Putamen (tissue), 1 donor: Measurements from ENCODE around the gene CATSPERD.
"Not testable (repeated sequence)": the region's sequence is repeated elsewhere in the genome, so short reads cannot be mapped to it uniquely, and the experiment has no call there.

Experiments
- DNase-seq: peaks from one replicate; pipeline ENCODE4 v3.0.0-alpha.2; 2016; ENCODE audit warnings: low spot score

Gene CATSPERD

GRCh38 chr19:5686647-5687359, 33.6 kb upstream of the CATSPERD start:
- DNase-seq = peak; percentile 81

GRCh38 chr19:5687360-5688198, 32.9 kb upstream of the CATSPERD start:
- no peak for DNase-seq

GRCh38 chr19:5688262-5688881, 32.1 kb upstream of the CATSPERD start:
- DNase-seq = not testable (repeated sequence)

DNA sequence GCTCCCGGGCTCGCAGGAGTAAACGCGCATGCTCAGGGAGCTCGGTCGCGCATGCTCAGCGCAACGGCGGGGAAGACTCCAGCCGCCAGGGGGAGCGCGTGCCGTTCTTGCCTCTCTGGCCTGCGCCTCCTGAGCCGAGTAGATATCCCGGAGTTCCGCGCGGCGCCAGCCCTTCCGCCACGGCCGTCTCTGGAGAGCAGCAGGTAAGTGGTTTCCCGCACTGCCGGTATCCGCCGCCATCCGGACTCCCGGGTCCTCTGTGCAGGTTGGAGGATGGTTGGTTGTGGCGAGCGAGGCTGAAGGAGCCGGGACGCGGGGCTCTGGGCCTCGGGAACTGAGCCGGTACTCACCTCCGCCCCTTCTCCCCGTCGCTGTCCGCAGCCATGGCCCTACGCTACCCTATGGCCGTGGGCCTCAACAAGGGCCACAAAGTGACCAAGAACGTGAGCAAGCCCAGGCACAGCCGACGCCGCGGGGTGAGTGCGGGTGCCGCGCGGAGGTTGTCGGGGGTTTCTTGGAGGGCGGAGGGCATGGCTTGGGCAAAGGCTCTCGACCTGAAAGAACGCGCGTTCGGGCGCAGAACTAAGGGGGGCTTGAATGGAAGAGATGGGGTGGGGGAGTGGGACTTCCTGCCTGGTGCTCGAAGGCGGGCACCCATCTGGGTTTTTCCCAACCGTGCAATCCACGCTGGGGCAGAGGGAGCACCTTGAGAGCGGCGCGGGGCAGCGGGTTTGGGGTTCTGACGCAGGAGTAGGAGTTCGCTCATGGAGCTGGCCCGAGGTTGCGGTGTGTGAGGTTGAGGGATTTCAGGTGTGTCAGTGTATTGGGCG, 30.1 kb upstream of the CATSPERD start, which contains the start of gene RPL36:
Gene RPL36 (plus strand): TSS at position 171 of the 830 bp plus-strand sequence. CDS start 213 bp downstream, at position 384.
- DNase-seq = peak; percentile 95

GRCh38 chr19:5690955-5691821, 29.2 kb upstream of the CATSPERD start:
- no peak for DNase-seq

DNA sequence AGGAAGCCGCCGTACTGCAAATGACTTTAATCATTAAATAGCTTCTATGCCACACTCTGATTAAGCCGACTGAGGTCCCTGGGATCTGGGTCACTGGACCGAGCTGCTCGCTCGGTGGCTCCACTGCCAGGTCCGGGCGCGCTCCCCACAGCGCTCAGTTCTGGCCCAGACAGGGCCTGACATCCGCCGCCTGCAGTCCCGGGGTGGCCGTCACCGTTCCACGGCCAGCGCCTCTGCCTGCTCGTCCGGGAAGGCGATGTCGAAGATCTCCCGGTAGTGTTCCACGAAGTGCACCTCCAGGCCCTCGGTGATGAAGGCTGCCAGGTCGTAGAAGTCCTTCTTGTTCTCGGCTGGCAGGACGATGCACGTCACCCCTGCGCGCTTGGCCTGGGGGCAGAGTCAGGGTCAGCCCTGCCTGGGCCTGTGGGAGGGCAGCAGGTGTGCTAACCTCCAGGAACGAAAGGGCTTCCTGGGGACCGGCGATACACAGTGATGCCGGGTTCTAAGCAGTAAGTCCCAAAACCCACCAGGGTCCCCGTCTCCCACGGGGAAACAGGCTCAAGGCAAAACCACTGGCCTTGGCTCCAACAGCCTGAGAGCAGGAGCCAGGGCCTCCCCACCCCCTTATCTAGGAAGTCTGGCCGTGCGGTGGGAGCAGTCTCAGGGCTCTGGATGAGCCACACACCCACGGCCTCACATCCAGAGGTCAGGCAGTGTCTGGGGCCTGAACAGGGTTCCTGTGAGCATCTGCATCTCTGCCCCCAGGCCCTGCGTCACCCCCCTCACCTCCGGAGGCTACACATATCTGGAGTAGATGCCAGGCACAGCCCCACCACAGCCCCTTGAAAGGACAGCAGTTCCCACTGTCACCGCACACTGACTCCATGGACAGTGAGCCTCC, 28.4 kb upstream of the CATSPERD start:
- DNase-seq = no peak

- DNase-seq = no peak
Measured at GRCh38 chr19:5692723-5693194, 27.7 kb upstream of the CATSPERD start.

DNA sequence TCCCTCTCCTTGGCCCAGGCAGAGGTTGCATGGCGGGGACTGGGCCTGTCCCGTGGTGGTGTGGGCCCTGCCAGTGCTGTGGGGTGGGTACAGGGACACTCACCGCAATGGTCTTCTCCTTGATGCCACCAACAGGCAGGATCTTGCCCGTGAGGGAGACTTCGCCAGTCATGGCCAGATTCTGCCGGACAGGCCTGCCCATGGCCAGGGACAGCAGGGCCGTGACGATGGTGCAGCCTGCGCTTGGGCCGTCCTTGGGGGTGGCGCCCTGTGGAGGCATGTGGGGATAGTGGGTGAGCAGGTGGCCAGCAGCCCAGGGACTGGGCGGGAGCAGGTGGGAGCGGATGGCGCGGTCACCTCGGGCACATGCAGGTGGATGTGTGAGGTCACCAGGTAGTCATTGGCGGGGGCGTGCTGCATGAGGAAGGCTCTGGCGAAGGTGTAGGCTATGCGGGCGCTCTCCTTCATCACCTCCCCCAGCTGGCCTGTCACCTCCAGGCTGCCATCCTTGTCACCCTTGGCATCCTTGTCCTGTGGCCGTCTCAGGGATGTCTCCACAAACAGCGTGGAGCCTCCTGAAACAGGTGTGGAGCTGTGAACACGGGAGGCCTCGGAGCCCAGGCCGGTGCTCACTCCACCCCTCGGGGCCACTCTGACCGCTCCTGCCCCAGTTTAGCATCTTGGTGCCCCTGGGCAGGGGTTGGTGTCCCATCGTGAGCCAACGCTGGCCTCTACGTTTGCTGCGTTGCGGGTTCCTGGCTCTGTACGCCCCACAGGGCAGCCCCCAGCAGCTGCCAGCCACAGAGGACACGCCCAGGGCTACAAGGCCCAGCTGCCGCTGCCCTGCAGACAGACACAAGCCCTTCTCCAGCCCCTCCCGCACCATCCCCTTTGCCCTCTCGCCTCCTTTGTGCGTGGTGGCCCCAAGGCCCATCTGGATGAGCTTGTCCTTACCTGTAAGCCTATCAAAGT, 27.0 kb upstream of the CATSPERD start:
- no peak for DNase-seq

GRCh38 chr19:5694167-5694955, 26.1 kb upstream of the CATSPERD start:
- DNase-seq = no peak

- no peak for DNase-seq
Measured at GRCh38 chr19:5694956-5695648, 25.3 kb upstream of the CATSPERD start.

DNA sequence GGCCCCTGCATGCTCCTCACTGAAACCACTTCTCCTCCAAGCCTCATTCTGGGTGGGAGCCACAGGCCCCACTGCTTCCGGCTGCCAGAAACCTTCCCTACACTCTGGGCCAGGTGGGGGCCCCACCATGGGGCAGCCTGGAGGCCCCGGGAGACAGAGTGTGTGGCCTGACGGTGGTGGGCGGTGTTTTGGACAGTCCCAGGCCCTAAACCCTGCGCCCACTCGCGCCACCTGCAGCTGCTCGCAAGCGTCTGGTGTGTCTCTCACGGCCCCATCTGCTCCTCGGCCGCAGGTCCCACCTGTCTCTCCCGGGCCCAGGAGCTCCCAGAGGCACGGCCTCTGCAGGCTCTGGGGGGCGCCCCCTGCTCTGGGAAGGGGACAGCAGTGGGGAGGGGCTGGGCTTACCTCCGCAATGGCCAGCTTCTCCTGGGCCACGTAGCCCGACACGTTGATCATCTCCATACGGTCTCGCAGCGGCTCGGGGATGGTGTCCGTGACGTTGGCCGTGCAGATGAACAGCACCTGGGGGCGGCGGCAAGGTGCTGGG, 24.7 kb upstream of the CATSPERD start:
- no peak for DNase-seq

GRCh38 chr19:5696196-5697021, 24.0 kb upstream of the CATSPERD start:
- no peak for DNase-seq

DNA sequence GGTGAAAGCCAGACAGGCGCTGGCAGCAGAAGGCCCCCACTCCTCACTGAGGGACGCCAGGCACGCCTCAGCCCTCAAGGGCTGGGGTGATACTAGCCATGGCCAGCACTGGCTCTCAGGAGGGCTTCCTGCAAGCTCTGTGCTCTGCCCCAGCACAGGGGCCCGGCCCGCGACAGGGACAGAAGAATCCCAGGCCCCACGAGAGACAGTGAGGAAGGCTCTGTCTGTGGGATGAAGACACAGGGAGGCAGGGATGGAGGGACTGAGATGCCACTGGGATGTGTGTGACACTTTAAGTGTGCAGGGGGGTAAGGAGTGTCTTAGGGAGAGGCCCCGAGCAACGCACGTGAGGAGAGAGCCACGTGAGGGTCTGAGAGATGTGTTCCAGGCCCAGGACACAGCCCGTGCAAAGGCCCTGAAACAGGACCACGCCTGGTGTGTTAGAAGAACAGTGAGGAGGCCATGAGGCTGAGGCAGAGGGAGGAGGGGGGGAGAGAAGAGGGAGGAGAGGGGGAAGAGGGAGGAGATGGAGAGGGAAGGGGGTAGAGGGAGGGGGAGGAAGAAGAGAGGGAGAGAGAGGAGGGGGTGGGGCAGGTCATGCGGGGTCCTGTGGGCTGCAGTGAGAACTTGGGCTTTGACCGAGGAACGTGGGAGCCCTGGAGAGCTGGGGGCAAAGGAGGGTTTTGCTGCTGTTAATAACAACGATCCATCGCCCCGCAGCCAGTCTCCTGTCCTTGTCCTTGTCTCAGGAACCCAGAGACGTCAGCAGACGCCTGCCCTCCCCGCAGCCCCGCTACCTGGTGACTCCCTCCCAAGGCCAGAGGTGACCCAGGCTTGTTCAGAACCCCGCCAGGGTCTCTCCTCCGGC, 23.2 kb upstream of the CATSPERD start:
- DNase-seq = no peak

- DNase-seq = no peak
Measured at GRCh38 chr19:5697890-5698634, 22.4 kb upstream of the CATSPERD start.
